GM19328 (cell line): ENCODE data around the gene NKD1.

Experiments used
- ATAC-seq: cut with Tn5 transposase; IDR thresholded peaks from one replicate; pipeline ENCODE4 v1.9.1; 2021; ENCODE audit warnings: mild to moderate bottlenecking, moderate library complexity; ENCODE audit not compliant: unreplicated experiment

Gene NKD1

GRCh38 chr16:50611995-50612848, 64.0 kb downstream of the NKD1 start:
- ATAC-seq, result no peak

- ATAC-seq, result no peak
These were observed 64.6 kb downstream of the NKD1 start for GRCh38 chr16:50612849-50613198.

GRCh38 chr16:50613281-50613963, 65.2 kb downstream of the NKD1 start:
- ATAC-seq, result no peak

GRCh38 chr16:50613964-50614474, 65.8 kb downstream of the NKD1 start:
- ATAC-seq, result no peak

- no peak for ATAC-seq
These were observed 66.9 kb downstream of the NKD1 start for GRCh38 chr16:50614955-50615724.

- no peak for ATAC-seq
These were observed 67.7 kb downstream of the NKD1 start for GRCh38 chr16:50615891-50616290.

- no peak for ATAC-seq
These were observed 68.2 kb downstream of the NKD1 start for GRCh38 chr16:50616386-50616785.

- no peak for ATAC-seq
These were observed 68.9 kb downstream of the NKD1 start for GRCh38 chr16:50616883-50617645.

GRCh38 chr16:50617646-50618184, 69.5 kb downstream of the NKD1 start:
- no peak for ATAC-seq

- no peak for ATAC-seq
These were observed 70.2 kb downstream of the NKD1 start for GRCh38 chr16:50618238-50618918.

GRCh38 chr16:50619702-50620491, 71.7 kb downstream of the NKD1 start:
- ATAC-seq, result no peak

GRCh38 chr16:50620646-50621451, 72.7 kb downstream of the NKD1 start:
- no peak for ATAC-seq

- no peak for ATAC-seq
These were observed 73.2 kb downstream of the NKD1 start for GRCh38 chr16:50621452-50621792.

GRCh38 chr16:50622029-50622428, 73.8 kb downstream of the NKD1 start:
- ATAC-seq, result no peak

- no peak for ATAC-seq
These were observed 74.6 kb downstream of the NKD1 start for GRCh38 chr16:50622643-50623369.

GRCh38 chr16:50624449-50624970, 76.3 kb downstream of the NKD1 start:
- no peak for ATAC-seq

- ATAC-seq, result no peak
These were observed 77.2 kb downstream of the NKD1 start for GRCh38 chr16:50625374-50625773.
